GM18519 (cell line): ENCODE results near the gene SLC22A23.

Source experiments
- ATAC-seq: cut with Tn5 transposase; IDR thresholded peaks from one replicate; pipeline ENCODE4 v1.9.1; 2021; ENCODE audit warnings: mild to moderate bottlenecking, moderate library complexity; ENCODE audit not compliant: unreplicated experiment, low FRiP score

The SLC22A23 gene

DNA sequence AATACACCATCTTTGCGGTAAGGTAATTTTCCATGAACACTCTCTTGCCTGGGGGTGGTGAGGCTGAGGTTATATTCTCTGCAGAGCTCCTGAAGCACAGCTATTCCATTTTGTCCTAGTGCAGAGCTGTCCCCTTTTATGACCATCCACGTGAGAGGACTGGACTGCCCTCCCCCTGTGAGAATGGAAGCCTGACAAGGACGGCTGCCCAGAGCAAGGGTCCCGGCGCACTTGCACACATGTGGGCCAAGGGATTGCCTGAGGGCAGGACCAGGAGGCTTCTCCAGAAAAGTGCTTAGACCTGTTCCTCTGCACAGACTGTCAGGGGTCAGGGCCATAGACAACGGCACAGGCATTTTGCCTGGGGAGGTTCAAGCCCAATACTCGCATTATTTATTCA is 48.2 kb downstream of the SLC22A23 start:
- no peak for ATAC-seq

DNA sequence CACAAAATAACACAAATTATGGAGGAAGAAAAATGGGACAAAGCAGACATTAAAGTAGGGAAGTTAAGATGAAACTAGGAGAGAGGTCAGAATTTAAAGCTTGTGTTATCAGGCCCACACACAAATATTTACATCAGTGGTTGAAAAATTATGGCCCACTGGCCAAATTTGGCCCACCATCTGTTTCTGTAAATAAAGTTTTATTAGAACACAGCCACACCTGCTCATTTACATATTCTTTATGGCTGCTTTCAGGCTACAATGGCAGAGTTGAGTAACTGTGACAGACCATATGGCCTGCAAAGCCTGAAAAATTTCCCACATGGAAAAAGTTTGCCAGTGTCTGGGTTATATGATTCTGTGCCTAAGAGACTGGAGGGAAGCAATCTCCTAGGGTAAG is 49.0 kb downstream of the SLC22A23 start:
- ATAC-seq: no peak

DNA sequence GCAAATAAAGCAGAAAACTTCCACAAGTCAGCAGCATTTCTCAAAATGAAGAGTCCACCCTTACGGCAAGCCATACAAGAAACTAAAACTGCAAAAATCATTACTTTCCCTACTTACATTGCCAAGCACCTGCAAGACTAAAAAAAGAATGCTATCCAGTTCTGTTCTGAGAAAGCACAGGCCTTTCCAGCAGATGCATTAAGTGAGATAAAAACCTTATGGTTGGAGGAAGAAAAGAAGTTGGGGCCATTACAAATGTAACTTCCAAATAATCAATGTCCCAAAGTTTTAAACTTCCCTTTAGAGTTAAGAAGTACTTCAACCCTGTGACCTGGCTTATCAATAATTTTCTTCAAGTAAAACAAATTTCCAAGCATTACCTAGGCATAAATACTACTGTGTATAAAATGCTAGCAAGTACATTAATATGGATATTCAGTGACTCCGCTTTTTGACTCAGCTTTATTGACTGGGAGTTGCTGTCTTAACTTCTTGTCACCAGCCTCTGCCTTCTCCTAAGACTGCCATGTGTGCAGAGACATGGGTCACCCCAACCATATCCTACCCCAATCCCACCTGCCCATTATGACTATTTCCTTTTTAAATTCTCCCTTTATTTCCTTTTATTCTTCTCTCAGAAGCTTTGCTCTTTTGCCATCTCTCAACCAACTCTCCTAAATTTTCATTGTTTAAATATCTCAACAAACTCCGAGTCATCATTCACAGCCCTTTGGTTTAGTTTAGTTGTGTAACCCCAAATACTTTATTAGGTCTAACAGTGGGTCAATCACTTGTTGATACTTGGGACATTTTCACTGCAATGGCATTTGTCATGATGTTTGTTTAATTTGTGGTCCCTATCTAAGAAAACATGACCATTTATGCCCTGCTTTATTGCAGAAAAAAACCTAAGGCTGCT is 49.7 kb downstream of the SLC22A23 start:
- ATAC-seq: no peak

DNA sequence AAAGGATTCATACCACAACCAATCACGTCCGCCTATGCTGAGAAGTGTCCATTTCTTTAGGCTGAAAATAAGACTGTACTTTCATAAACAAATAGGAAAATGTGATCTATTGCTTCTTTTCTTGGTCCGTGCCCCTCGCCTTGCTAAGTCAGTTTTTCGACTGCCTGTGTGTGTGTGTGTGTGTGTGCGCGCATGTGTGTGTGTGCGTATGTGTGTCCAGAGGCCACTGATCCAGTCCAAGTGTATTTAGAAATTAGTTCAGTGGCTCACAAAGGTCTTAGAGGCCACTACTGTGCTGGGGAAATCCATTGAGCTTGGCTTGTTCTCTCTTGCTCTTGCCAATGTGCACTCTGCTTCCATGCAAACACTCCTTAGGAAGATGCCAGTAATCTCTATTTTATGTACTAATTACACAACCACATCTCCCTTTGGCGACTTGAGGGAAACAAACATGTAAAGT is 50.5 kb downstream of the SLC22A23 start:
- no peak for ATAC-seq

DNA sequence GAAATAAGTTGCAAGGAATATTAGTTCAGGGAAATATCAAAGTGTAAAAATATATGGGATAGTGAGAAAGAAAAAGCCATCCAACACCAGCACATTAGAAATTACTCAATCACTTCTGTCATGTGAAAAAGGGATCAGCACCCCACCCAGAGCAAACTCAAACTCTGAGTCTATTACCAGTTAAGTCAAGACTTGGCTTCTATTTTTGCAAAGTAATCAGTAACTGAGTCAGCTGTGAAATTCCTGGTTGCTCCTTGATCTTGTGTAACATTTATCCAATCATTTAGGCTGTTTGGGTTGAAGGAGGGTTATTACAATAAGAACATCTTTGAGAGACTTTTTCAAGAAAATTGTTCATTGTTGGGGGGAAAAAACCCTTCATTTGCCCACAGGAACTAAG is 51.2 kb downstream of the SLC22A23 start:
- no peak for ATAC-seq

DNA sequence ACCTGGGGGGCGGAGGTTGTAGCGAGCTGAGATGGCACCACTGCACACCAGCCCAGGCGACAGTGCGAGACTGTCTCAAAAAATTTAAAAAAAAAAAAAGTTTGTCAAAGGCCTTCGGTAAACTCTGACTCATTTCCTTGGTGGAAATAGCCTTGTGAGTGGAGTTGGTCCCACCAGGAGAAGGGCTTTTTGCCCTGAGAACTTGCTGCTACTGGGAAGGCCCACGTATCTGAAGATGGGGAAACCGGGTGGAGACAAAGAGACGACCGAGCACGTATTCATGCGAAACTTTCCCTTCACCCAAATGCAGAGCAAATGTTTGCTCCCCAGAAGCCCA is 51.7 kb downstream of the SLC22A23 start:
- ATAC-seq: no peak

DNA sequence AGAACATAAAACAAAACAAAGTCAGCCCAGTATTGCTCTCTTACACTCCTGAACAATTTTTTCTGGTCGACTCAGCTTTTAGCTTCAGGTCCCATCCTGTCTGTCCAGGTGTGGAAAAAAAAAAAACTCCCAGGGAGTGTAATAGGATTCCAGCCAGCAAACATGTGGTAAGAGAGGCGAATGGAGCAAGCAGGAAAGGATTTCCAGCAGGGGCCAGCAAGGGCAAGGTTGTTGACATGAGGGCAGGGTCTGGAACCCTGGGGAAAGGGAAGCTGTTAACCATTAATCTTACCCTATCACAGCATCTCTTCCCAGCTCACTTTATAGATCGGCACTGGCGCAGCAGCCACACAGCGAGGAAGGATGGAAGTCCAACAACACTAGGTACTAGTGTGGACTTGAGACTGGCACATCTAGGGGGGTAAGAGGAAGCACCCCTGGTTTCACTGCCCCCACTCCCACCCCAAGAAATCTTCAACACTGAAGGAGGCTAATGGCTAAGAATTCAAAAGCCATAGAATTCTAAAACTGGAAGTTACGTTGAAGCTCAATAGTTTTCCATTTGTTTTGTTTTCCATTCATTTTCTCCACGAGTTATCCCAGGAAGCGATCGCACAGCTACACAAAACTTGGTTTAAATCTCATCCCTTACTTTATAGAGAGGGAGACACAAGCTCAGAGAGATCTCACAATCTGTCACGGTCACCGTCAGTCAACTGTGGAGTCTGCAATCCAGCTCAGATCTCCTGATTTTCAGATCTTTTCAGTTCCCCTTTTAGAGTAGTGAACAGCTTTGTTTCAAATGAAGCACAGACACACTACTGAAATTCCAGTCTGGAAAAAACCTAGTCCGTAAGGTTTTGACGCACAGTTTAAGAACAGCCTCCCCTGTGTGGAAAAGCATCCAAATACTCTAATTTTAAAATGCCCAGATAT is 53.3 kb downstream of the SLC22A23 start:
- no peak for ATAC-seq

DNA sequence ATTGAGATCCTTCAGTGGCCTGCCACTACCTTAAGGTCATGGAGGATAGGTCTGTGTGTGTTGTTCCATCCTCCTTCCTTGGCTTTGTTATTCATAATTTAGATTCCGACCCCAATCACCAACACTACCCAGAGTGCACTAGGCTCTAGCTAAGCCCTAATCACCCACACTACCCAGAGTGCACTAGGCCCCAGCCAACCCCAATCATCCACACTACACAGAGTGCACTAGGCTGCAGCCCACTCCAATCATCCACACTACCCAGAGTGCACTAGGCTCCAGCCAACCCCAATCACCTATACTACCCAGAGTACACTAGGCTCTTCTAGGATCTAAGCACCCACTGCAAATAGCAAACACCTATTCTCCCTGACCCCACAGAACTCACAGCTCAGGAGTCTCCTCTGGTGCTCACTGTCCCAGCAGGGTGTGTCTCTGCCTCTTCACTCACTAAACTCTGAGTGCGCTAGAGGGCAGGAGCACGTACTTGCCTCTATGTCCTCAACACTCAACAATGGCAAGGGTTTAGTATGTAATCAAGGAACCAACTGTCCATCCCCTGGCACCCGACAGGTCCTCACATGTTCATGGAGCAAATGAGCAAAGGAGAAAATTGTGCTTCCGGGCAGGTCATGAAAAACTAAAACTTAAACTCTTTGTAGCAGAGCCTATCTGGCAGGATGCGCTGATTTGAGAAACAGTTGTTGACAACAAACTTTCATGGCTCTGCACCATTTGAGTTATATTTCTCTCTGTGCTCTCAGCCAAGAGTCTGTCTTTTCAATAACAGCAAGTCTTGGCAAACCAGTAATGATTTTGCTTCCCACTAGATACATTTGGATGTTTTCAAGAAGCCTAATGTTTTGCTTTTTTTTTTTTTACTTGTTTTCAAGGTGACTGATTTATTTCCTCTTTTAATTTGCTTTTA is 54.3 kb downstream of the SLC22A23 start:
- ATAC-seq: no peak

DNA sequence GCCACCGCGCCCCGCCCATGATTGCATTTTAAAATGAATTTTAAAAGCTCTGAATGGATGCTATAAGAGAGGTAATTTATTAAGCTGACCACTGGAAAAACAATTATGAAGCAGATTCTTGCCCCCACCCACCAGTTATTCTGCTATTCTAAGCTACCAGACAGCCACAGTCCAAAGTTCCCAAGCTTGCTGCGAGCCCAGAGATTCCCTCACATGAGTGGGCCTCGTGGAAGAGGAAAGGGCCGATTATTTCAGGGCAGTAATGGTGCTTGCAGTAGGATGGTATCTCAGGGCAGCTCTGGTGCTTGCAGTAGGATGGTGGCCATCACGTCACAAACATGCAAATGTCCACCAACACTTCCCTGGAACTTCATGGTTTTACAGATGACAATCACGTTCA is 56.7 kb downstream of the SLC22A23 start:
- no peak for ATAC-seq

DNA sequence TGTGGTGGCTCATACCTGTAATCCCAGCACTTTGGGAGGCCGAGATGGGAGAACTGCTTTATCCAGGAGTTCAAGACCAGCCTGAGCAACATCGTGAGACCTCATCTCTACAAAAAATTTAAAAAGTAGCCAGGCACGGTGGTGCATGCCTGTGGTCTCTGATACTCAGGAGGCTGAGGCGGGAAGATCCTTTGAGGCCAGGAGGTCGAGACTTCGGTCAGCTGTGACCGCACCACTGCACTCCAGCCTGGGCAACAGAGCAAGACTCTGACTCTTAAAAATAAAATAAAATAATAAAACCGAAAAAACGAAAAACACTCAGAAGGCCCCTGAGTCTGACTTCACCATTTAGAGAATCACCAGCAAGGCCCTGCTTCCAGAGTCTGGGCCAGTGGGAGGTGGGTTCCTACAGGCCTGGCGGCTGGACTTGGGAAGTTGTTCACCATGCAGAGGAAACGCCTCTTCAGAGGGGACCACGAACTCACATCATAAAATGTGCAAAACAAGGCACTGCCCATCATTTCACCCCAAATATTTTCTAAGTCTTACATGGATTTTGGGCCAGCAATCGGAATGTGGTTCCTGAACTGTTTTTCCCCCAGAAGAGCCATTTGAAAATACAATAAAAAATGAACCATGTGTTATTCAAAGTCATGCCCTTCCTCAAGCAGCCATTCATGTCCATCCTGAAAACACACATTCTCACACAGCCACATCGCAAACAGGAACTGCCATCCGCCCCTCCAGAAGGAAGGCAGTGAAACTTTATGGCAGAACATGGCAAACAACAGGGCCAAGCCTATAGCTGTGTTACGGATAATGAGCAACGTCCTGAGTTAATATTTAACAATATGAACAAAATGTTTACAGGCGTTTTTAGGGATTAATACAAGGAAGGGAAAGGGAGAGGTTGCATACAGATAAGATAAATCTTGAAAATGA is 57.8 kb downstream of the SLC22A23 start:
- no peak for ATAC-seq

DNA sequence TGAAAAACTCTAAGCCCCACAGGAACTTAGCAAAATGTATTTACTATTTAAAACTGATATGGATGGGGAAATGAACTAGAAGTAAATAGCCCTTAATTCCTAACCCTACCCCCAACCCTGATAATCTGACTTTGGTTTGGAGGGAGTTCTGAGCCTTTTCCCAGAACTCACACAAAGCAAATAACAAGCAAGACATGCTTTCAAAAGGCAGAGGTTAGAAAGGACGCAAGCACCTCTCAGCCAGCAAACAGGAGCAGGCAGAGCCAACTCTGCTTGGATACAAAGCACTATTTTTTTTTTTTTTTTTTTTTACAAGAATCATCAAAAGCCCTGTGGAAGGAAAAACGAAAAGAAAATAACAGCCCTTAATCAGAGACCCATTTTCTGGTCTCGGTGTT is 58.7 kb downstream of the SLC22A23 start:
- ATAC-seq: no peak

DNA sequence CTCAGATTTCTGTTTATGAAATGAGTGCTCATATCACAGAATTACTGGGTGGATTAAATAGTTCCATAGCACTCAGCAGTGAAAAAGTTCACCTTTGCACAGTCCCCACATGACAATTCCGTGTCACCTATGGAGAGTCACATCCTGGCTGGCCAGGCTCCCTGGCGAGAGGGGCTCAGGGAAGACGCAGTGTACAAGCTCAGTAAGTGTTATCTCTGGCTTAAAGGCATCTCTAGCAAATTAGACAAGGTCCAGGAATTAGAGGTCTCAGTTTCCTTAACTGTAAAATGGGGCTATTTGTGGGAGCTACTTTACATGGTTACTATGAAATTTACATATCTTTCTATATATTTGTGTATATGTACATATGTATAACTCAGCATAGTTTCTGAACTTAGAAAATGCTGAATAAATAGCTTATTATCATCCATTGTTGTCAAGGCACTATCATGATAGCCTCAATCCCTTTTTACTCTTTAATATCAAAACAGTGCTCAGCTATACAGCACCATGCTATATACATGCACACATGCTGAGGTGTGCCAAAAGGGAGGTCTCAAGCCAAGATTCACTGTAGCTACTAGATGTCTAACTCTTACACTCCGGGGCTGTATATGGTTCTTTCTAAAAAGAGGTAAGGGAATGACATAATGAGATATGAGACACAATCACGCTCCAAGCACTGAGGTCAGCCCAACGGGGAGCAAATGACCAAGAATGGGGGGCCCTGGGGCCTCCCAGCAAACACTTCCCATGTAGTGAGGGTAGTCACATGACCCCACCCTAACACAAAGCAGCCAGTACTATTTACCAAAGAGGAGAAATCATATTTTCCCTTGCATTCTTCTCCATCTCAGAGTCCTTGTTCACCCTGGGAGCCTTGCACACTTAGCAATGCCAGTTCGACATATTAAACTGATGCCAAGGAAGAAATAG is 59.4 kb downstream of the SLC22A23 start:
- ATAC-seq: no peak

DNA sequence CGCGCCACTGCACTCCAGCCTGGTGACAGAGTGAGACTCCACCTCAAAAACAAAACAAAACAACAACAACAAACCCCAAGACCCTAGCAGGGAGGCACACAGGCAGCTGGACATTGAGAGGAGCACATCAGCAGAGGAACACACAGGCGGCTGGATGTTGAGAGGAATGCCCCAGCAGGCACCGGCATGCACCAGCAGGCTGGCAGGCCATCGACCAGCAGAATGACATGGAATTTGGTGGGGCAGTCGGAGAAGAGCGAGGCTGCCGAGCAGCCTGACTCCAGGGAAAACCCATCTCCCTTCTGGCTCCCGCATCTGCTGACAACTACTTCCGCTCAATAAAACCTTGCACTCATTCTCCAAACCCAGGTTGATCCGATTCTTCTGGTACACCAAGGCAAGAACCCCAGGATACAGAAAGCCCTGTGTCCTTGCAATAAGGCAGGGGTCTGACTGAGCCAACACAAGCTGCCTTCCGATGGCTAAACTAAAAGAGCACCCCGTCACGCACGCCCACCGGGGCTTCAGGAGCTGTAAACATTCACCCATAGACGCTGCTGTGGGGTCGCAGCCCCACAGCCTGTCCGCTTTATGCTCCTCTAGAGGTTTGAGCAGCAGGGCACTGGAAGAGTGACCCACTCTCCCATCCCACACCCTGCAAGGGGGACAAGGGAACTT is 60.2 kb downstream of the SLC22A23 start:
- no peak for ATAC-seq

DNA sequence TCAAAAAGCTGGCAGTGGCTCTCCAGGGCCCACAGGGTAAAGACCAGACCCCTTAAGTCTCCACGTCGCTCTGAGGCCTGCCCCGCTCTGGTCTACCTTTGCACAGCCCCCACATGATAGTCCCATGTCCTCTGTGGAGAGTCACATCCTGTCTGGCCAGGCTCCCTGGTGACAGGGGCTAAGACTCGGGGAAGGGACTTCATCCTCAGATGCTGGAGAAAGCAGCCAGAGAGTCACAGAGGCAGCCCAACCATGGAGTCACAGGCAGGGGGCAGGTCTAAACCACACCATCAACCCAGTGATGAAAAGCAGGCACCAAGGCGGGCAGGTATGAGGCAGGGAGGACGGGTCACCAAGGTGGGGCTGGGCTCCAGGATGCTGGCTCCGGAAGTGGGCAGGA is 62.2 kb downstream of the SLC22A23 start:
- no peak for ATAC-seq

DNA sequence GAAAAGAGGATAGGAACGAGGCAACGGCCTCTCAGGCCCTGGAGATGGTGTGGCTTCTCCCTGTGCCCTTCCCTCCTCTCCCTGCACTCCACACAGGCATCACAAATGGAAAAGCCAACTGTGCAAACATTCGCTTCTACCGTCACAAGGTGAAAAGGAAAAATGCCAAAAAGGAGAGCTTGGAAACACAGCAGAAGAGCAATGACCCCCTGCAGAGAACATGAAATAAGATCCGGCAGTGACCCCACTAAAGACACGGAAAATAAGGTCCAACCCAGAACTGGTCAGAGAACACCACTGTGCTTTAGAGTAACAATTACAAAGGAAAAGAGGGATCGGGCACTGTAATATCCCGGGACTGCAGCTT is 63.0 kb downstream of the SLC22A23 start:
- no peak for ATAC-seq

DNA sequence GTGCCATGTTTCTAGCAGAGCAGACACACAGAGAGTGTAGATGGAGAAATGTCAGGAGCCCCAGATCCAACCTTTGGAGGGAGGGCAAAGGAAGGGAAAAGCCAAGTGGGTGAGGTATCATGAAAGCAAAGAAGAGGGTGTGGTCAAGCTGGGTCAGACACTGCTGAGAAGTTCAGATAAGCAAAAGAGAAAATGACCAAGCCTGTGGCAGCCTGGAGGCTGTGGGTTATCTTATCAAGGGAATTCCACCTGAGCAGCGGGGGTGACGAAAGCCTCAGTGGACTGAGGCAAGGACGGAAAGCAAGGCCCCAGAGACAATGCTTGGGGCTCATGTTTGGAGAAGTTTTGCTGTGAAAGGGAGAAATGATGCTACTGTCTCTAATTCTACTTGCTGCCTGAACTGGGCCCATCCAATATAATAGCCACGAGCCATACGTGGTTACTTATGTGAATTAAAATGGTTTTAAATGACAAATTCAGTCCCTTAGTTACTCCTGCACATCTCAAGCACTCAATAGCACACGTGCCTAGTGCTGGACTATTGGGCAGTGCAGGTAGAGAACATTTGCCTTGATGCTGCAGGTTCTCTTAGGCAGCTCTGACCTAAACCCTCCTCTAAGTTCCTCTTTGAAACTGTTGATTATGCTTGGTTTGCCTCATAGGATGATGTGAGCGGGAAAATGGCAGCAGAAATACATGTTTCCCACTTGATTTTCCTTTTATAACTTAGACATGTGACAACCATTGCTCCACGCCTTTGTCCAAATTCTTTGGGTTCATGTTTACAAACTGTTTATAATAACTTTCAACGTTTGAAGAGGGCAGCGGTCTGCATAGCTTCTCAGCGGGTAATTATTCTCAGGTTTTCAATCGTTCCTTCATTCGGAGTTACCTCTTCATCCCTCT is 63.7 kb downstream of the SLC22A23 start:
- ATAC-seq: no peak
